Endothelial cell of umbilical vein (primary cell): ENCODE data around the gene SPRR3. TPM values are rescaled to one million over a fixed set of nuclear protein-coding genes. Genes with fewer than 3 reads are reported as not detected.

Source experiments
- BruUV-seq: library from RNA; stranded (reverse); fragments of 400-500 nt; replicated peaks from 2 replicates; lab custom pipeline; 2021; lab: Mats Ljungman, UMichigan
- CTCF ChIA-PET: fragments of 300-600, 350-600 bp; sonication (Branson Sonifier 250); formaldehyde crosslinking; loops from one replicate; lab custom pipeline; 2021; ENCODE audit warnings: antibody characterized with exemption, inconsistent platforms; lab: Charles Lee
- POLR2A ChIA-PET: fragments of 300-600, 350-600 bp; sonication (Branson Sonifier 250); formaldehyde crosslinking; loops from one replicate; lab custom pipeline; 2021; ENCODE audit warnings: antibody characterized with exemption, inconsistent platforms; lab: Charles Lee
- DNase-seq: peaks from one replicate; pipeline ENCODE4 v3.0.0-alpha.2; 2011; ENCODE audit warnings: low read depth, low spot score
- FAIRE-seq: peaks from 2 replicates; lab custom pipeline; 2011; peaks lifted over from hg19 to GRCh38; lab: Jason Lieb, UNC
- H2AFZ ChIP-seq: 2 replicates; pipeline ENCODE4 v1.6.0; 2012; ENCODE audit warnings: low read depth, low read length, control low read depth, inconsistent platforms
- H3K27ac ChIP-seq: 2 replicates; pipeline ENCODE4 v1.5.1; 2011; ENCODE audit warnings: low read depth, mild to moderate bottlenecking, control low read depth, low read length, moderate library complexity; ENCODE audit not compliant: insufficient read depth
- H3K27me3 ChIP-seq, 2 experiments: 2 replicates each; pipeline versions ENCODE4 v1.6.0 to v1.6.1; 2011; ENCODE audit warnings: low read length in 2 of 2, mixed read lengths in 1 of 2; ENCODE audit not compliant: control insufficient read depth in 2 of 2, insufficient read depth in 2 of 2
- H3K36me3 ChIP-seq, 2 experiments: 2 replicates in 1 of 2; 3 replicates in 1 of 2; pipeline ENCODE4 v1.5.1; 2011; ENCODE audit warnings: low read length in 2 of 2, mild to moderate bottlenecking in 1 of 2, moderate library complexity in 1 of 2; ENCODE audit not compliant: control insufficient read depth in 2 of 2, insufficient read depth in 2 of 2; ENCODE audit errors: extremely low read depth in 1 of 2
- H3K4me1 ChIP-seq: 3 replicates; pipeline ENCODE4 v1.5.1; 2011; ENCODE audit warnings: mild to moderate bottlenecking, low read length; ENCODE audit not compliant: control insufficient read depth, insufficient read depth; ENCODE audit errors: extremely low read depth
- H3K4me2 ChIP-seq: 2 replicates; pipeline ENCODE4 v1.6.1; 2011; ENCODE audit warnings: low read length, control low read depth, mixed read lengths; ENCODE audit not compliant: insufficient read depth
- H3K4me3 ChIP-seq, 3 experiments: fragments of 200-600 bp in 1 of 3; sonication (generic), shearing (Covaris generic) in 1 of 3; replicated peaks in 1 of 3; 2 replicates each; pipeline ENCODE4 v1.5.1; 2011 to 2016; ENCODE audit warnings: control low read depth in 3 of 3, low read length in 3 of 3, mild to moderate bottlenecking in 2 of 3, inconsistent platforms in 1 of 3, low read depth in 1 of 3, moderate library complexity in 1 of 3; ENCODE audit not compliant: insufficient read depth in 1 of 3
- H3K79me2 ChIP-seq: 2 replicates; pipeline ENCODE4 v1.6.0; 2012; ENCODE audit warnings: low read length, inconsistent platforms; ENCODE audit not compliant: control insufficient read depth, insufficient read depth
- H3K9ac ChIP-seq: replicated peaks from 2 replicates; pipeline ENCODE3; 2011; ENCODE audit warnings: low read length, control low read depth; ENCODE audit not compliant: insufficient read depth; ENCODE audit errors: extremely low read depth
- H3K9me1 ChIP-seq: replicated peaks from 3 replicates; pipeline ENCODE4 v1.6.0; 2011; ENCODE audit warnings: mild to moderate bottlenecking, low read length; ENCODE audit not compliant: control insufficient read depth, insufficient read depth; ENCODE audit errors: extremely low read depth
- H3K9me3 ChIP-seq: replicated peaks from 2 replicates; pipeline ENCODE4 v1.5.1; 2012; ENCODE audit warnings: low read length, inconsistent platforms; ENCODE audit not compliant: control insufficient read depth, insufficient read depth
- H4K20me1 ChIP-seq: replicated peaks from 2 replicates; pipeline ENCODE3; 2011; ENCODE audit warnings: mild to moderate bottlenecking, low read length; ENCODE audit not compliant: control insufficient read depth, insufficient read depth; ENCODE audit errors: extremely low read depth
- CTCF ChIP-seq, 2 donors: IDR thresholded peaks; 1 replicate in 1 of 2; 2 replicates in 1 of 2; pipeline ENCODE4 v1.5.1; 2011; ENCODE audit warnings: low read length in 2 of 2, mild to moderate bottlenecking in 2 of 2, moderate library complexity in 2 of 2, control low read depth in 1 of 2, inconsistent platforms in 1 of 2, low read depth in 1 of 2; ENCODE audit not compliant: insufficient read depth in 1 of 2; ENCODE audit errors: extremely low read depth in 1 of 2
- FOS ChIP-seq: IDR thresholded peaks from 2 replicates; pipeline ENCODE4 v1.6.1; 2011; ENCODE audit warnings: mild to moderate bottlenecking, low read length, moderate library complexity, borderline replicate concordance; ENCODE audit not compliant: insufficient read depth
- GATA2 ChIP-seq: IDR thresholded peaks from 2 replicates; pipeline ENCODE4 v1.7.0; 2011; ENCODE audit warnings: low read depth, mild to moderate bottlenecking, moderate library complexity, mixed read lengths, low read length; ENCODE audit not compliant: insufficient read length, insufficient read depth
- JUN ChIP-seq: IDR thresholded peaks from 2 replicates; pipeline ENCODE4 v1.6.1; 2011; ENCODE audit warnings: borderline replicate concordance, low read depth; ENCODE audit not compliant: insufficient read length, insufficient read depth
- MYC ChIP-seq: IDR thresholded peaks from one replicate; pipeline ENCODE4 v1.6.1; 2011; ENCODE audit warnings: mild to moderate bottlenecking, low read depth, low read length
- POLR2A ChIP-seq: IDR thresholded peaks from 2 replicates; pipeline ENCODE4 v1.6.1; 2012; ENCODE audit warnings: low read depth, mild to moderate bottlenecking, control low read depth, low read length
- POLR2AphosphoS5 ChIP-seq: IDR thresholded peaks from 2 replicates; pipeline ENCODE4 v1.6.1; 2012; ENCODE audit warnings: low read depth, mild to moderate bottlenecking, control low read depth, low read length, moderate library complexity; ENCODE audit not compliant: insufficient read depth
- dilution Hi-C: fragments of 300-500 bp; cut with MboI; formaldehyde crosslinking; loops from one replicate; pipeline ENCODE4 v1.15.0; 2019; ENCODE audit warnings: low sequenced_read_pairs; ENCODE audit not compliant: extremely low pct_ligation_motif_present
- intact Hi-C: fragments of 100-400 bp; cut with micrococcal nuclease; formaldehyde crosslinking; loops from one replicate; pipeline ENCODE4 v1.10.0; 2022
- polyA plus RNA-seq, 4 experiments: library from polyadenylated mRNA; depleted of rRNA in 3 of 4; stranded (reverse) in 3 of 4; unstranded in 1 of 4; fragments of >200 nt; gene quantifications; 2 replicates each; pipeline versions ENCODE4 v1.2.1 to v1.2.3, GENCODE V29; 2011 to 2012; ENCODE audit warnings: missing spikeins in 1 of 4
- total RNA-seq: library from RNA; stranded (reverse); gene quantifications from 2 replicates; pipeline ENCODE4 v1.2.3, GENCODE V29; 2021
- TF ChIP-seq, protein P1 (sequence below): IDR thresholded peaks from 2 replicates; pipeline ENCODE4 v1.6.1; 2011; ENCODE audit not compliant: insufficient read depth, insufficient read length

The SPRR3 gene
- total and polyA plus RNA-seq, 2 donors (not counting 3 experiments of a cell fraction or from before 2014, with no cell fraction given), result not detected

DNA sequence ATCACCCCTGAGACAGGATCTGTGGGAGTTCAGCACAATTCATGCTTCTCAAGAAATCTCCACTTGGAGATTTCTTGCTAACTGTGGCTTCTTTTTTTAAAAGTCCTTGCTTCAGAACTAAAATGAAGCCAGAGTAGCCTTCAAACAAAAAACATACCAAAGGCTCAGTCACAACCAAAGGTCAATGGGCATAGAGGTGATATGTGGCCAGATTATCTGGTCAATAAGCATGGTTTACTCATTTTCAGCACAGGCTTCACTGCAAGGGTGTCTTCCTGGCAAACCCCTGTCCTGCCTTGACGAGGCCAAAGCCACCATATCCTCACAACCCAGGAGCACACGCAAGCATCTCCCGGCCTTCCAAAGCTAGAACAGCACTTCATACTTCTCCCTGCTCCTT, 42.3 kb upstream of the SPRR3 start:
- FAIRE-seq (no peak), DNase-seq (no peak)
- POLR2A ChIA-PET, result no interaction called here
- Histone ChIP-seq H3K27me3 (no peaks in the 10 kb centered on the region), H3K9me1 (no peaks in the 10 kb centered on the region), H3K9ac (no peak overlapping the region), H3K4me3 (no peak overlapping the region), H3K79me2 (no peaks in the 10 kb centered on the region), H3K9me3 (no peaks in the 10 kb centered on the region), H4K20me1 (no peaks in the 10 kb centered on the region), H2AFZ (no peak overlapping the region), H3K4me2 (no peak overlapping the region), H3K36me3 (no peaks in the 10 kb centered on the region), H3K4me1 (no peaks in the 10 kb centered on the region), H3K27ac (no peak overlapping the region)
- no TSS peak for BruUV-seq
- CTCF ChIA-PET, result no interaction called here
- intact Hi-C loops, result no loop called here
- dilution Hi-C loops, result no loop called here
- TF ChIP-seq POLR2A, result no peak
- no peak for TF ChIP-seq FOS
- no peak for TF ChIP-seq MYC
- TF ChIP-seq GATA2, result no peak
- TF ChIP-seq JUN, result no peak
- TF ChIP-seq CTCF (IDR thresholded peaks at IDR 0.05; ENCODE audit: extremely low read depth in 1 of 2, insufficient read depth in 1 of 2, low read depth in 1 of 2, low read length in 2 of 2), result no peak
- TF ChIP-seq, protein P1, sequence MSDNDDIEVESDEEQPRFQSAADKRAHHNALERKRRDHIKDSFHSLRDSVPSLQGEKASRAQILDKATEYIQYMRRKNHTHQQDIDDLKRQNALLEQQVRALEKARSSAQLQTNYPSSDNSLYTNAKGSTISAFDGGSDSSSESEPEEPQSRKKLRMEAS, result no peak
- no peak for TF ChIP-seq POLR2AphosphoS5
